Endodermal cell (in vitro differentiated cells): ENCODE results near the gene SGMS1. TPM values are rescaled to one million over a fixed set of nuclear protein-coding genes. Genes with fewer than 3 reads are reported as not detected.
A peak's percentile ranks its signal among the peaks of the same experiment; 100 is the strongest.

Experiments
- DNase-seq: peaks from one replicate; pipeline ENCODE4 v3.0.0-alpha.2; 2017
- H3K27ac ChIP-seq: 2 replicates; pipeline ENCODE4 v1.5.1; 2013; ENCODE audit warnings: mild to moderate bottlenecking, low read depth, low read length, moderate library complexity
- H3K27me3 ChIP-seq: 2 replicates; pipeline ENCODE4 v1.6.1; 2013; ENCODE audit warnings: mild to moderate bottlenecking, low read length, moderate library complexity; ENCODE audit not compliant: insufficient read depth, control insufficient read depth, poor library complexity, severe bottlenecking
- H3K36me3 ChIP-seq: 2 replicates; pipeline ENCODE4 v1.7.0; 2013; ENCODE audit warnings: mild to moderate bottlenecking, low read length, moderate library complexity; ENCODE audit not compliant: control insufficient read depth, insufficient read depth
- H3K4me1 ChIP-seq: one replicate; pipeline ENCODE4 v1.7.0; 2013; ENCODE audit warnings: low read length; ENCODE audit not compliant: control insufficient read depth, insufficient read depth
- H3K4me3 ChIP-seq: 2 replicates; pipeline ENCODE4 v1.5.1; 2013; ENCODE audit warnings: mild to moderate bottlenecking, low read length, moderate library complexity
- H3K9ac ChIP-seq: 2 replicates; pipeline ENCODE4 v1.6.1; 2013; ENCODE audit warnings: mild to moderate bottlenecking, low read length, moderate library complexity; ENCODE audit not compliant: poor library complexity, severe bottlenecking; ENCODE audit errors: extremely low read depth
- H3K9me3 ChIP-seq: 2 replicates; pipeline ENCODE4 v1.6.1; 2013; ENCODE audit warnings: mild to moderate bottlenecking, low read length, moderate library complexity; ENCODE audit not compliant: control insufficient read depth
- H3K27ac Mint-ChIP-seq: 2 replicates; pipeline ENCODE4 v1.8.0; 2020; ENCODE audit warnings: mixed read lengths
- H3K27me3 Mint-ChIP-seq: 2 replicates; pipeline ENCODE4 v1.8.0; 2021; ENCODE audit warnings: mild to moderate bottlenecking, mixed read lengths; ENCODE audit not compliant: insufficient read depth
- H3K36me3 Mint-ChIP-seq: 2 replicates; pipeline ENCODE4 v1.8.0; 2020; ENCODE audit warnings: low read depth, mixed read lengths
- H3K4me1 Mint-ChIP-seq: 2 replicates; pipeline ENCODE4 v1.8.0; 2020; ENCODE audit warnings: mixed read lengths
- H3K4me3 Mint-ChIP-seq: 2 replicates; pipeline ENCODE4 v1.8.0; 2020; ENCODE audit warnings: mild to moderate bottlenecking, moderate library complexity, mixed read lengths
- H3K9me3 Mint-ChIP-seq: 2 replicates; pipeline ENCODE4 v1.8.0; 2020; ENCODE audit warnings: mild to moderate bottlenecking, mixed read lengths
- CTCF ChIP-seq: fragments of 200-600 bp; sonication (generic); conservative IDR thresholded peaks from 2 replicates; pipeline ENCODE4 v1.5.0; 2021; ENCODE audit warnings: antibody characterized with exemption, mild to moderate bottlenecking
- WGBS, 2 experiments: methylation state at CpG; one replicate each; pipeline versions ENCODE4 v1.1.5 to v1.1.7; 2013; ENCODE audit warnings: missing lambda C conversion rate in 2 of 2, mixed read lengths in 1 of 2; ENCODE audit not compliant: insufficient coverage in 1 of 2, insufficient read length in 1 of 2; 5-methylcytosine and 5-hydroxymethylcytosine counted together
- total RNA-seq, 2 donors: library from RNA; stranded (reverse); fragmentation: NEBNext Ultra II Directional in 1 of 2; extraction: Animal tissue kit (Norgen Biotek cat#: 25700) in 1 of 2; gene quantifications; 2 replicates in 1 of 2; 3 replicates in 1 of 2; pipeline ENCODE4 v1.2.1, GENCODE V29; 2021

Gene SGMS1
- total RNA-seq, 2 donors from 2014 or later, result 12.0 to 14.3 TPM

GRCh38 chr10:50382576-50383023, 241.2 kb downstream of the SGMS1 start:
- Mint-ChIP-seq H3K27me3 (no peaks in the 10 kb centered on the region), H3K4me1 (peaks cover 19% of the 10 kb centered on the region), H3K9me3 (no peaks in the 10 kb centered on the region), H3K36me3 (no peaks in the 10 kb centered on the region), H3K27ac (no peak overlapping the region), H3K4me3 (no peak overlapping the region)
- TF ChIP-seq CTCF, result no peak
- DNase-seq, result no peak
- Histone ChIP-seq H3K4me3 (no peak overlapping the region), H3K9me3 (no peaks in the 10 kb centered on the region), H3K4me1 (no peaks in the 10 kb centered on the region), H3K27ac (no peak overlapping the region), H3K27me3 (no peaks in the 10 kb centered on the region), H3K9ac (no peak overlapping the region), H3K36me3 (no peaks in the 10 kb centered on the region)
- 89 to 90% methylated on average over 1 to 4 of the region's 4 CpGs for WGBS, 2 experiments

GRCh38 chr10:50381642-50382041, 242.1 kb downstream of the SGMS1 start:
- WGBS, 2 experiments, result 88 to 93% methylated on average over 2 to 3 of the region's 3 CpGs
- H3K27ac ChIP-seq, result no peak overlapping the region
- no peak overlapping the region for H3K9ac ChIP-seq
- DNase-seq, result no peak
- H3K36me3 Mint-ChIP-seq, result peaks cover 4% of the 10 kb centered on the region
- no peak for TF ChIP-seq CTCF
- H3K36me3 ChIP-seq, result no peaks in the 10 kb centered on the region
- H3K9me3 ChIP-seq, result peaks cover 7% of the 10 kb centered on the region
- no peak overlapping the region for H3K27ac Mint-ChIP-seq
- H3K4me3 ChIP-seq, result no peak overlapping the region
- no peaks in the 10 kb centered on the region for H3K27me3 ChIP-seq
- H3K4me3 Mint-ChIP-seq, result no peak overlapping the region
- H3K4me1 ChIP-seq, result no peaks in the 10 kb centered on the region
- H3K4me1 Mint-ChIP-seq, result peaks cover 11% of the 10 kb centered on the region
- H3K27me3 Mint-ChIP-seq, result no peaks in the 10 kb centered on the region
- peaks cover 7% of the 10 kb centered on the region for H3K9me3 Mint-ChIP-seq

- Histone ChIP-seq H3K27ac (no peak overlapping the region), H3K4me1 (no peaks in the 10 kb centered on the region), H3K27me3 (no peaks in the 10 kb centered on the region), H3K9ac (no peak overlapping the region), H3K9me3 (peaks cover 7% of the 10 kb centered on the region), H3K36me3 (no peaks in the 10 kb centered on the region), H3K4me3 (no peak overlapping the region)
- DNase-seq, result no peak
- Mint-ChIP-seq H3K4me3 (no peak overlapping the region), H3K36me3 (peaks cover 6% of the 10 kb centered on the region), H3K27me3 (no peaks in the 10 kb centered on the region), H3K27ac (peak overlapping the region; percentile 38), H3K9me3 (peaks cover 8% of the 10 kb centered on the region), H3K4me1 (peaks cover 8% of the 10 kb centered on the region)
- whole genome bisulfite sequencing, 2 experiments, result 91 to 100% methylated on average over 1 to 2 of the region's 2 CpGs
- TF ChIP-seq CTCF, result no peak
Observed at GRCh38 chr10:50379616-50380015, 244.1 kb downstream of the SGMS1 start.
